Lung (tissue), 12 donors: ENCODE results near the gene AGBL4. TPM values are rescaled to one million over a fixed set of nuclear protein-coding genes. Genes with fewer than 3 reads are reported as not detected.

Experiments used
- ATAC-seq: fragments of 200-7000 bp; cut with Tn5 transposase; one replicate; pipeline ENCODE4 v1.9.1; 2020; ENCODE audit warnings: moderate number of reproducible peaks; ENCODE audit not compliant: insufficient read depth, low FRiP score
- DNase-seq, 3 donors: peaks; one replicate each; pipeline ENCODE4 v3.0.0-alpha.2; 2013 to 2017
- H3K27ac ChIP-seq, 2 donors: one replicate each; pipeline ENCODE4 v1.5.1; 2013; ENCODE audit warnings: mild to moderate bottlenecking in 2 of 2, moderate library complexity in 2 of 2, control low read depth in 1 of 2, inconsistent platforms in 1 of 2, low read depth in 1 of 2, low read length in 1 of 2
- H3K27me3 ChIP-seq, 3 donors: one replicate each; pipeline ENCODE4 v1.5.1; 2013; ENCODE audit warnings: low read length in 2 of 3; ENCODE audit not compliant: control insufficient read depth in 3 of 3, insufficient read depth in 3 of 3
- H3K36me3 ChIP-seq, 4 donors: one replicate each; pipeline ENCODE4 v1.5.1; 2013; ENCODE audit warnings: low read length in 4 of 4, mild to moderate bottlenecking in 1 of 4, moderate library complexity in 1 of 4; ENCODE audit not compliant: control insufficient read depth in 4 of 4, insufficient read depth in 4 of 4
- H3K4me1 ChIP-seq, 5 donors: one replicate each; pipeline ENCODE4 v1.5.1; 2013; ENCODE audit warnings: low read length in 5 of 5, mild to moderate bottlenecking in 2 of 5, moderate library complexity in 1 of 5; ENCODE audit not compliant: control insufficient read depth in 5 of 5, insufficient read depth in 5 of 5
- H3K4me3 ChIP-seq: one replicate; pipeline ENCODE4 v1.5.1; 2013; ENCODE audit warnings: mild to moderate bottlenecking, control low read depth, moderate library complexity
- H3K9ac ChIP-seq, 2 donors: one replicate each; pipeline ENCODE4 v1.5.1; 2013; ENCODE audit warnings: low read length in 2 of 2, control low read depth in 1 of 2; ENCODE audit not compliant: insufficient read depth in 1 of 2
- H3K9me3 ChIP-seq, 4 donors: one replicate each; pipeline ENCODE4 v1.5.1; 2013; ENCODE audit warnings: low read length in 3 of 4, mild to moderate bottlenecking in 1 of 4, moderate library complexity in 1 of 4; ENCODE audit not compliant: control insufficient read depth in 4 of 4, insufficient read depth in 3 of 4
- CTCF ChIP-seq: IDR thresholded peaks from 2 replicates; pipeline ENCODE4 v1.5.1; 2012; ENCODE audit warnings: mild to moderate bottlenecking; ENCODE audit errors: control extremely low read depth, extremely low read depth
- WGBS, 2 donors: extraction: QIAGEN DNeasy Blood & Tissue Kit; methylation state at CpG; one replicate each; pipeline ENCODE4 v1.1.7; 2013; 5-methylcytosine and 5-hydroxymethylcytosine counted together
- polyA plus RNA-seq, 2 donors: library from polyadenylated mRNA; stranded (reverse); fragments of 200-250 nt; gene quantifications; one replicate each; pipeline ENCODE4 v1.2.1, GENCODE V29; 2013
- total RNA-seq, 2 donors: library from RNA; depleted of rRNA in 1 of 2; stranded (reverse); fragments of >200 nt in 1 of 2; gene quantifications; one replicate each; pipeline ENCODE4 v1.2.1, GENCODE V29; 2014 to 2021
- donor health status: control.
- donor health status: control.
- donor health status: Bipolar disorder and iron deficiency.
- donor health status: healthy.
- donor health status: DM: yes; HTN: yes; CAD: no.

The AGBL4 gene
- total and polyA plus RNA-seq, 4 donors: 0.24 to 7.5 (median 2.6) TPM

GRCh38 chr1:50048791-50049190, 25.0 kb upstream of the AGBL4 start:
- H3K4me1 ChIP-seq: peaks cover 0 to 4% (median 0%) of the 10 kb centered on the region in 5 donors

GRCh38 chr1:50047916-50048694, 24.4 kb upstream of the AGBL4 start:
- Histone ChIP-seq H3K36me3 (no peaks in the 10 kb centered on the region), H3K9ac (no peak overlapping the region), H3K4me3 (no peak overlapping the region), H3K27me3 (peaks cover 0 to 25% (median 23%) of the 10 kb centered on the region in 3 donors), H3K4me1 (peaks cover 0 to 4% (median 0%) of the 10 kb centered on the region in 5 donors), H3K27ac (no peak overlapping the region), H3K9me3 (no peaks in the 10 kb centered on the region)
- DNase-seq (peak in 2 of 3 donors; percentile 36 to 54), ATAC-seq (no peak)
- no peak for TF ChIP-seq CTCF
- 4 to 6% methylated on average over 49 to 72 of the region's 72 CpGs for WGBS, 2 donors

More at GRCh38 chr1:50048791-50049190, 25.0 kb upstream of the AGBL4 start:
- H3K27ac ChIP-seq: no peak overlapping the region
- no peak overlapping the region for H3K4me3 ChIP-seq
- ATAC-seq (no peak), DNase-seq (no peak)
- H3K9ac ChIP-seq: no peak overlapping the region
- peaks cover 0 to 25% (median 23%) of the 10 kb centered on the region in 3 donors for H3K27me3 ChIP-seq
- no peaks in the 10 kb centered on the region for H3K36me3 ChIP-seq
- no peak for TF ChIP-seq CTCF
- WGBS, 2 donors: 62 to 68% methylated on average over 2 of the region's 2 CpGs
- no peaks in the 10 kb centered on the region for H3K9me3 ChIP-seq

- H3K9ac ChIP-seq: no peak overlapping the region
- H3K9me3 ChIP-seq: no peaks in the 10 kb centered on the region
- H3K4me3 ChIP-seq: no peak overlapping the region
- no peaks in the 10 kb centered on the region for H3K4me1 ChIP-seq
- TF ChIP-seq CTCF: no peak
- no peak for ATAC-seq
- H3K27ac ChIP-seq: no peak overlapping the region
- peaks cover 0 to 3% (median 3%) of the 10 kb centered on the region in 3 donors for H3K27me3 ChIP-seq
- 32 to 41% methylated on average over 5 of the region's 5 CpGs for WGBS, 2 donors
- DNase-seq: no peak
- no peaks in the 10 kb centered on the region for H3K36me3 ChIP-seq
Observed at GRCh38 chr1:50038237-50038809, 14.6 kb upstream of the AGBL4 start.
